NB4 (cell line): ENCODE measurements around the gene CFAP65.

ENCODE experiments used
- POLR2A ChIP-seq: IDR thresholded peaks from 2 replicates; pipeline ENCODE4 v1.6.1; 2011; ENCODE audit warnings: mild to moderate bottlenecking; ENCODE audit not compliant: insufficient read length; ENCODE audit errors: extremely low read depth
- TF ChIP-seq, protein P1 (sequence below): IDR thresholded peaks from one replicate; pipeline ENCODE4 v1.5.1; 2012; ENCODE audit warnings: low read depth, low read length

GRCh38 chr2:218954541-218955300 lies 86.6 kb downstream of the CFAP65 start:
- TF ChIP-seq, protein P1, sequence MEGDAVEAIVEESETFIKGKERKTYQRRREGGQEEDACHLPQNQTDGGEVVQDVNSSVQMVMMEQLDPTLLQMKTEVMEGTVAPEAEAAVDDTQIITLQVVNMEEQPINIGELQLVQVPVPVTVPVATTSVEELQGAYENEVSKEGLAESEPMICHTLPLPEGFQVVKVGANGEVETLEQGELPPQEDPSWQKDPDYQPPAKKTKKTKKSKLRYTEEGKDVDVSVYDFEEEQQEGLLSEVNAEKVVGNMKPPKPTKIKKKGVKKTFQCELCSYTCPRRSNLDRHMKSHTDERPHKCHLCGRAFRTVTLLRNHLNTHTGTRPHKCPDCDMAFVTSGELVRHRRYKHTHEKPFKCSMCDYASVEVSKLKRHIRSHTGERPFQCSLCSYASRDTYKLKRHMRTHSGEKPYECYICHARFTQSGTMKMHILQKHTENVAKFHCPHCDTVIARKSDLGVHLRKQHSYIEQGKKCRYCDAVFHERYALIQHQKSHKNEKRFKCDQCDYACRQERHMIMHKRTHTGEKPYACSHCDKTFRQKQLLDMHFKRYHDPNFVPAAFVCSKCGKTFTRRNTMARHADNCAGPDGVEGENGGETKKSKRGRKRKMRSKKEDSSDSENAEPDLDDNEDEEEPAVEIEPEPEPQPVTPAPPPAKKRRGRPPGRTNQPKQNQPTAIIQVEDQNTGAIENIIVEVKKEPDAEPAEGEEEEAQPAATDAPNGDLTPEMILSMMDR, result no peak
- no peak for TF ChIP-seq POLR2A
